Stimulated activated naive CD4-positive, alpha-beta T cell (primary cell): ENCODE results near the gene CCDC141.

Experiments used
- DNase-seq, 6 experiments: peaks; one replicate each; lab custom pipeline; 2025; lab: John Stamatoyannopoulos, UW

The CCDC141 gene

GRCh38 chr2:178870703-178871102 lies 179.2 kb downstream of the CCDC141 start:
- DNase-seq = no peak

- no peak for DNase-seq
Measured at GRCh38 chr2:178865999-178866398, 183.9 kb downstream of the CCDC141 start.

- DNase-seq = no peak
Measured at GRCh38 chr2:178865146-178865936, 184.6 kb downstream of the CCDC141 start.

- no peak for DNase-seq
Measured at GRCh38 chr2:178863856-178864620, 185.9 kb downstream of the CCDC141 start.

- DNase-seq = no peak
Measured at GRCh38 chr2:178863130-178863855, 186.6 kb downstream of the CCDC141 start.

DNA sequence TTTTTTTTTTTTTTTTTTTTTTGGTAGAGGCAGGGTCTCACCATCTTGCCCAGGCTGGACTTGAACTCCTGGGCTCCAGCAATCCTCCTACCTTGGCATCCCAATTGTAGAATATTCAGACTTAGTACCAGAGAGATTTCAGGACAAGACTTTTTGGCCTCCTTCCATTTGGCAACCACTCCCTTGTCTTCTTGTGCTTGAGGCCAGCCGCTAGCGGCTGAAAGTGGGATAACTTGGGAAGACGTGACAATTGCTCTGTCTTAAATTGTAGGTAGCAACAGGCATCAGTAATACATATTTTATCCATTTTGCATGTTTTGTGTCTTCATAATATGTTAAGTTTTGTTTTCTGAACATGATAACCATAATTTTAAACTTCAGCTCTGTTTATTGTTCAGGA lies 189.4 kb downstream of the CCDC141 start:
- no peak for DNase-seq

DNA sequence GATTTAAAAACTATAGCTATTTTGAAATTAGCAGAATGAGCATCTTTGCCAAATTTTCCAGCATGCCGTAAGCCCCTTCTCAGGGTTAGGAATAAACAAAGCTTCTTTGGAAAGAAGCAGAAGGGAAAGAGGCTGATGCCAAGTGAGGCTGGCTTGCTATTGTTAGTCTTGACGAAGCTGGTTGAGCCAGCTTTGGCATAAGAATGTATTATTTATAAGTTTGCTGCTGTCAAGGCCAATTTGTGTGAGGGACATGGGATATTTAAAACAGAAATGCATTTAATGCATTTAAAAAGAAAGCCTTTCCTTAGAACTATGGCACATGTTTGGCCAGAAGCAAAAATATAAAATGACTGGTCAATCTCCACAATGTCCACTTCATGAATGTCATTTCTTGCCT lies 190.2 kb downstream of the CCDC141 start:
- no peak for DNase-seq

- DNase-seq = no peak
Measured at GRCh38 chr2:178858896-178859625, 190.9 kb downstream of the CCDC141 start.

DNA sequence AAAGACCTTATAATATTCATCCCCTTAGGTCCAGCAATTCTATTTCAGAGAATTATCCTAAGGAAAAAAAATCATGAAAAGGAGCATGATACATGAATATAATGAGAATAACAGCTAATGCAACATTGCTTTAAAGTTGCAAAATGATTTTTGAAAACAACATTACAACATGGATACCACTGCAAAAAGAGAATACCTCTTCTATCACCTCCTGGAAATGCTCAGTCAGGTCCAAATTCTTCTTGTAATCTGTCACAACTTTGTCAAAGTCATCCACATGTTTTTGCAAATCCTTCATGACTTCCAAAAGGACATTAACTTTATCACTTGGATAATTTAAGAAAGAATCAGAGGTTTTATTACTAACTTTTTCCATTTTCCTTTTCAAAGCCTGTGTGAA lies 194.8 kb downstream of the CCDC141 start:
- no peak for DNase-seq

GRCh38 chr2:178848335-178848734 lies 201.6 kb downstream of the CCDC141 start:
- DNase-seq = no peak

GRCh38 chr2:178846458-178846802 lies 203.5 kb downstream of the CCDC141 start:
- DNase-seq = no peak

- no peak for DNase-seq
Measured at GRCh38 chr2:178845566-178846457, 204.1 kb downstream of the CCDC141 start.

DNA sequence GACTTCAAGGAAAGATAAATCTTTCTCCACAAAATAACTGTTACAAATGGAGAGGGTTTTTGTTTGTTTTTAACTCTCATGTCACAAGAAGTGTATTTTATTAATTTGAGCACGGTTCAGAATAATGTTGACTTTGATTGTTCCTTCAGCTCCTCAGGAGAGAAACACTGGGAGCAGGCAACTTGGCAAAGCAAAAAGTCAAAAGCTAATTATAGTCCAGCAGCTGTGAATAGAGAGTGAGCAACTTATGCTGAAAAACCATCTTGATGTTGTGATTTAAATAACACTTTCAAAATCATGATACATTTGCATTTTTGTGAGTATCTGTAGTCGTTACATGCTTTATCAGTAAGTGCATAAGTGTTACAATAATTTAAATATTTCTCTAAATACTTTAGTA lies 205.2 kb downstream of the CCDC141 start:
- DNase-seq = no peak

DNA sequence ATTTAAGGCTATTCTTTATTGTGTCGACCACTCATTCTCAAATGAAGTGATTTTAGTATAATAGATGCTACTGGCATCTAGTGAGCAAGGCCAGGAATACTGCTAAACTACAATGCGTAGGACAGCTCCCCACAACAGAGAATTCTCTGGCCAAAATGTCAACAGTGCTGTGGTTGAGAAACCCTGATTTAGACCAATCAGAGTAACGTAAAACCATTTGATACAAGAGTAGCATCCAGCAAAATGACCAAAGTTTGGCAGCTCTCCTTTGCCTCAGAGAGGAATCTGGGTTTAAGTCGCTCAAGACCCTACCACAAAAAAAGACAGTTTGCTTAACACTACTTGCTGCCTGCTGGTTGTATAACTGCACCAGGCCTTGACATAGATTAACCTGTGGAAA lies 205.7 kb downstream of the CCDC141 start:
- DNase-seq = no peak

GRCh38 chr2:178843697-178844096 lies 206.2 kb downstream of the CCDC141 start:
- no peak for DNase-seq

DNA sequence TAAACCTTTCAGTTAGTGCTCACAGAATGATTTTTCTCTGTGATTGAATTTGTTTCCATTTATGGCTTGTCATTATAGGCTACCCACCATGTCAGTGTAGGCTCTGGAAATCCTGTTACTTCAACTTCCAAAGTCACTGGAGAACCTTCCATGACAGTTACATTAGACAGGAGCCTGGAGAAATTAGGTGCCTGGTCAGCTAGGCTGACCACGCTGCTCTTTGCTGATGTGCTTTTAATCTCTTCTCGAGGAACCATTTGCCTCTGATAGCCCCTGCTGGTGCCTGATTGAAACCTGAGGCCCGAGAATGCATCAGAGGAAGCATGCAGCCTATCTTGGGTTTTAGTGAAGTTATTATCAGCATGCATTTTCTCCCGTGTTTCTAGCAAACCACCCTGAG lies 213.1 kb downstream of the CCDC141 start:
- no peak for DNase-seq

DNA sequence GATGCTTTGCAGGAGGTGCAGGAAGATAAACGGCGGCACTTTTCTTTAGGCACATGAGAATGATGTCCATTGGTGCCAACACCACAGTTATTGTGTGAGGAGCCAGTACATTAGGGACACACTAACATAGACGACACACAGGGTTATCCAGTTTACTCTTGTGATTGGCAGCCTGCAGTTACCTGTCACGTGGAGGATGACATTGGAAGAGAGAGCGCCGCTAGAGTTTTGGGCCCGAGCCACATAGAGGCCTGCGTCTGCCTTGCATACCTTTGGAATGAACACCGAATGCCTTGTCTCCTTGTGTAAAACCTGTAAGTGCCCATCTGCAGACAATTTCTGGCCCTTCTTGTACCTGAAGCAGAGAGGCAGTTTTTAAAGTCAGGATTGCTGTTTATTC lies 215.9 kb downstream of the CCDC141 start:
- DNase-seq = no peak

- no peak for DNase-seq
Measured at GRCh38 chr2:178833382-178833781, 216.6 kb downstream of the CCDC141 start.

GRCh38 chr2:178830451-178830850 lies 219.5 kb downstream of the CCDC141 start:
- DNase-seq = no peak

DNA sequence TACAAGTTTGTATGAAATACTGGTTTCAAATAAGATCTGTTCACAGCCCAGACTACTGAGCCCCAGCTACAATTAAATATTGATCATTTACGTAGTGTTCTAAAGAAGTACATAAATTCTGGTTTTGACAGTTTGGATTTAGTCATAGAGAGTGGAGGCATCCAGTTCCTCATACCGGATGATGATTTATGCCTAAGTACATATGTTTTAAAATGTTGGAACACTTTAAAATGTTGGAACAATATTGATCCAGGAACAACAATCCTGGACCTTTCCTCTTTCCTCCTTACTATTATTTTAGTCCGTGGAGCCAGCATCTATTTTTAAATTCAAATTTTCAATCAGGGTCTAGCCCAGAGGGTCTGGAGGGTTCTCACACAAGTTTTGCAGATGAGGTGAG lies 220.0 kb downstream of the CCDC141 start:
- DNase-seq = no peak

DNA sequence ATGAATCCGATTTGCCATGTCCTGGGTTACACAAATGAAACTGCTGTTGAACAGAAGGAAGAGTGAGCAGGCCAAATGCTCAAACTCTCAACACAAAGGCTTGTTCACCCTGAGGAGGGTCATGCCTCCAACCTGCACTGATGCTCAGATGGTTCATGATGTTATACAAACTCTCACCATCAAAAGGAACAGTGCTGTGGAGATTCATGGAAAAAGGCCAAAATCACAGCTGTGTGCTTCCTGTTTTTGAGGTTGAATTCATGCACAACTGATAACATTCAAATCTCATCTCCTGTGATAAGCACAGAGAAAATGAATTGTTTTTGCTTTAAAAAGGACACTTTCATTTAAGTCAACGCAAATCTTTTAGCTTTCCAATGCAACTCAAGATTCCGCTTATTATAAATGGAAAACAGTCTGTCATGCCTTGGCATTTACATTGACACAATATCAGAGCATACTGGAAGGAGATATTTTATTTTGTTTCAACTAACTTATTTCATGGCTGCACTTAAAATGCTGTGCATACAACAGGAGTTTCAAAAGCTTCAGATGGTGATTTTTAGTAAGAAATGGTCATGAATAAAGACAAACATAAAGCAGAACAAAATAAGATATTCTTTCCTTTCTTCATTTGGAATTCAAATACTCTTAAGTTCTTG lies 220.5 kb downstream of the CCDC141 start:
- peak in 3 of 6 experiments; percentile 27 to 55 (median 30) for DNase-seq
